SIG-M5 treated with dmso at 0.1 percent for 504 hours (cell line): ENCODE data around the gene ANKRD44.

Experiments used
- DNase-seq: peaks from one replicate; lab custom pipeline; 2025; ENCODE audit not compliant: unreplicated experiment; lab: John Stamatoyannopoulos, UW

The ANKRD44 gene

GRCh38 chr2:197265036-197265435 is 45.5 kb downstream of the ANKRD44 start:
- no peak for DNase-seq

GRCh38 chr2:197264332-197264731 is 46.2 kb downstream of the ANKRD44 start:
- no peak for DNase-seq

GRCh38 chr2:197263077-197263476 is 47.5 kb downstream of the ANKRD44 start:
- DNase-seq, result no peak

GRCh38 chr2:197261808-197262226 is 48.8 kb downstream of the ANKRD44 start:
- DNase-seq, result no peak

- DNase-seq, result no peak
Observed at GRCh38 chr2:197259470-197259999, 51.0 kb downstream of the ANKRD44 start.

GRCh38 chr2:197258580-197258979 is 52.0 kb downstream of the ANKRD44 start:
- DNase-seq, result peak; percentile 99

GRCh38 chr2:197256547-197257170 is 53.9 kb downstream of the ANKRD44 start:
- DNase-seq, result no peak

GRCh38 chr2:197256021-197256420 is 54.6 kb downstream of the ANKRD44 start:
- DNase-seq, result peak; percentile 40

- DNase-seq, result peak; percentile 96
Observed at GRCh38 chr2:197255543-197255942, 55.0 kb downstream of the ANKRD44 start.

- DNase-seq, result peak; percentile 74
Observed at GRCh38 chr2:197254776-197255530, 55.6 kb downstream of the ANKRD44 start.

GRCh38 chr2:197251576-197251975 is 59.0 kb downstream of the ANKRD44 start:
- no peak for DNase-seq

- DNase-seq, result no peak
Observed at GRCh38 chr2:197251163-197251562, 59.4 kb downstream of the ANKRD44 start.

GRCh38 chr2:197250084-197250397 is 60.5 kb downstream of the ANKRD44 start:
- DNase-seq, result no peak

- DNase-seq, result no peak
Observed at GRCh38 chr2:197249381-197250083, 61.0 kb downstream of the ANKRD44 start.

GRCh38 chr2:197248623-197249022 is 62.0 kb downstream of the ANKRD44 start:
- DNase-seq, result peak; percentile 63

GRCh38 chr2:197248001-197248401 is 62.6 kb downstream of the ANKRD44 start:
- DNase-seq, result no peak

- DNase-seq, result no peak
Observed at GRCh38 chr2:197247083-197247482, 63.5 kb downstream of the ANKRD44 start.

- no peak for DNase-seq
Observed at GRCh38 chr2:197245829-197246804, 64.5 kb downstream of the ANKRD44 start.

GRCh38 chr2:197244349-197244748 is 66.2 kb downstream of the ANKRD44 start:
- DNase-seq, result no peak

GRCh38 chr2:197242719-197243118 is 67.9 kb downstream of the ANKRD44 start:
- DNase-seq, result no peak

- no peak for DNase-seq
Observed at GRCh38 chr2:197241596-197241995, 69.0 kb downstream of the ANKRD44 start.
